HG02981 (cell line): Measurements from ENCODE around the gene ZNF154.
"Not testable (repeated sequence)": the region's sequence is repeated elsewhere in the genome, so short reads cannot be mapped to it uniquely, and the experiment has no call there.

Experiments used
- ATAC-seq: cut with Tn5 transposase; IDR thresholded peaks from one replicate; pipeline ENCODE4 v1.9.1; 2021; ENCODE audit warnings: mild to moderate bottlenecking, moderate library complexity; ENCODE audit not compliant: unreplicated experiment

The ZNF154 gene

DNA sequence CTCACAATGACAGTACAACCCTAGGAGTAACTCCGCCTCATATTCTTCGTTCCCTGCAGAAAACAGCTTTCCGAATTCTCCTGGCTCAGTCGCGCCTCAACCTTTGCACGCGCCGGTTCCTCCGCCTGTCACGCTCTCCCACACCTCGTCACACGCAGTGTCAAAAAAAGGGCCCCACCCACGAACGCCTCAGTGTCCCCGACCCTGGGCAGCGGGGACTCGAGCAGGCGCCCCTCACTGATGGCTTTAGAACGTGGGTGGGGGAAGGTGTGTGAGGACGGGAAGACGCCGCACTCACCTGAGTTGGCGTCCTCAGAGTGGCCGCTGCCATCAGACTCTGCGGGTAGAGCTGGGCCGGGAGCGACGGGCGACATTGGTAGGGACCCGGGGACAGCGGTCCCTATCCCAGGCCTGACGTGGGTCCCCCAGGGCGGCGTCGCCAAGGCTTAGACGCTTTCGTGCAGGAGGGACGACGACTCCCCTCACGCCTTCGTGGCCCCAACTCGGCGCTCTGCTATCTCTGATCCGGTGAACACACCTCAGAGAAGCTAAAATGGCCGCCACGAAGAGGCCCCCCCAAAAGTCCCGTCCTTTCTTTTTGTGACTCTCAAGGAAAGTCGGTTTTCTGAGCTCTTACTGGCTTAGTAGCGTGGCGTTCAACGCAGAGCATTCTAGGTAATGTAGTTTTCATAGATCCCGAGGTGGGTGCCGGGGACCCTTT, at the start of gene ZNF154:
ZNF154 (minus strand) TSS at position 564 of the 721 bp plus-strand sequence; CDS start at position 331, 233 bp downstream.
- ATAC-seq = no peak

DNA sequence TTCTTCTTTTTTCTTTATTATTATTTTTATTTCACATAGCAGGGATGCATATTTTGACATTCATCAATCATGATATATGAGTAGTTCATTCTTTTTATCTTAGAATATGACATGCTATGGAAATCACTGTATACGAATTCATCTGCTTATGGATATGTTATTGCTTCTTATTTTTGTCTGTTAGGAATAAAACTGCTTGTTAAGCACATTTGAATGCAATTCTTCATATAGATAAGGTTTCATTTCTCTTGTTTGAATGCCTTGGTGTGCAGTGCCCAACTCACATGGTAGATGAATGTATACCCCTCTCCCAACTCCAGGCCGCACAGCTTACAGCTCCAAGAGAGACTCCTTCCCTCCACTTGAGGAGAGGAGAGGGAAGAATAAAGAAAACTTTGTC, 48.9 kb upstream of the ZNF154 start:
- no peak for ATAC-seq

DNA sequence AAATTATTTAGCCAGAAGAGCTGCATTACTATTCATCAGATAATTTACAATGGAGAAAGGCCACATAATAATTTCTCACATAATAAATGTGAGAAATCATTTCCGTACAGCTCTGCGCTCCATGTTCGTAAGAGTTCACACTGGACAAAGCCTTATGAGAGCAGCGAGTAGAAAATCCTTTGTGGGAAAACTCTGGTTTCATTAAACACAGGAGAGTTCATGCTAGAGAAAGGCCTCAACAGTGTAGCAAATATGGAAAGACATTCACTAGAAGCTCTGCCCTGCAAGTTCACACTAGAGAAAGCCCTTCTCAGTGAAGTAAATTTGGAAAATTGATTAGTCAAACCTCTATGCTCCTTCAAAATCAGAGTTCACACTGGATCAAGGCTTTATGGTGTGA, 46.0 kb upstream of the ZNF154 start:
- ATAC-seq = no peak

DNA sequence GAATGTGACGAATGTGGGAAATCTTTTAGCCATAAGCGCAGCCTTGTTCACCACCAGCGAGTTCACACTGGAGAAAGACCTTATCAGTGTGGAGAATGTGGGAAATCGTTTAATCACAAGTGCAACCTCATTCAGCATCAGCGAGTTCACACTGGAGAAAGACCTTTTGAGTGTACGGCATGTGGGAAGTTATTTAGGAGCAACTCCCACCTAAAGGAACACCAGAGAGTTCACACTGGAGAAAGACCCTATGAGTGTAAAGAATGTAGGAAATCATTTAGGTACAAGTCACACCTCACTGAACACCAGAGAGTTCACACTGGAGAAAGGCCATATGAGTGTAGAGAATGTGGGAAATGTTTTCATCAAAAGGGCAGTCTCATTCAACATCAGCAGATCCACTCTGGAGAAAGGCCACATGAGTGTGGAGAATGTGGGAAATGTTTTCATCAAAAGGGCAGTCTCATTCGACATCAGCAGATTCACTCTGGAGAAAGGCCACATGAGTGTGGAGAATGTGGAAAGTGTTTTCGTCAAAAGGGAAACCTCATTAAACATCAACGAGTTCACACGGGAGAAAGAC, 45.2 kb upstream of the ZNF154 start:
- no peak for ATAC-seq

DNA sequence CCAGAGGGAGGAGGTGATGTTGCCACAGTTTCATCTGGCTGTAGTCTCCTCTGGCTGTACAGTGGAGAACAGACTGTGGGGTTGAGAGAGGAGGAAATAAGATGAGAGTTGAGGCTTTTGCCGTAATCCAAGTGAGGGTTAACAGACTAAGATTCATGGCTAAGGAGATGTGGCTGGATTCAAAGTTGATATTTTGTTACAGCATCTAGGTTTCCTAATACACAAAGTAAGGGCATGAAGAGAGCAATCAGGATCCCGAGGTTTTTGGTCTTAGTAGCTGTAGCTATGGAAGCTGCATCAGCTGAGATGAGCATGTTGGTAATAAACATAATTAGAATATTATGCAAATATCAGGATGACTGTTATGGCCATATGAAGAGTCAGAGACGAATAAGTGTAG, 39.0 kb upstream of the ZNF154 start:
- ATAC-seq = no peak

DNA sequence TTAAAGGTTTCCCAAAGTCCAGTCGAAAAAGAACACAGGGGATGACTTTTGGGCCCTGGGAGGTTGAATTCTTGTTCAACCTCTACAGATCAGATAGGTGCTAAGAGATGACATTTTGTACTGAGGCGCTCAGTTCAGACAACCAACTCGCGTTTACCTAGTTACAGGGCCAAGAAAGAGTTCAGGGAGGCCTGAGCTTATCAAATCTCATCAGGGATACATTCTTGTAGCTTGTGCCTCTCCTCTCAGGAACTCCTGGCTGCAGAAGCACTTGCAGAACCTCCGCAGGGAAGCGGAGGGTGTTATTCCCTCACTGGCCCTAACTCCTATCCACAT, 38.4 kb upstream of the ZNF154 start:
- no peak for ATAC-seq

DNA sequence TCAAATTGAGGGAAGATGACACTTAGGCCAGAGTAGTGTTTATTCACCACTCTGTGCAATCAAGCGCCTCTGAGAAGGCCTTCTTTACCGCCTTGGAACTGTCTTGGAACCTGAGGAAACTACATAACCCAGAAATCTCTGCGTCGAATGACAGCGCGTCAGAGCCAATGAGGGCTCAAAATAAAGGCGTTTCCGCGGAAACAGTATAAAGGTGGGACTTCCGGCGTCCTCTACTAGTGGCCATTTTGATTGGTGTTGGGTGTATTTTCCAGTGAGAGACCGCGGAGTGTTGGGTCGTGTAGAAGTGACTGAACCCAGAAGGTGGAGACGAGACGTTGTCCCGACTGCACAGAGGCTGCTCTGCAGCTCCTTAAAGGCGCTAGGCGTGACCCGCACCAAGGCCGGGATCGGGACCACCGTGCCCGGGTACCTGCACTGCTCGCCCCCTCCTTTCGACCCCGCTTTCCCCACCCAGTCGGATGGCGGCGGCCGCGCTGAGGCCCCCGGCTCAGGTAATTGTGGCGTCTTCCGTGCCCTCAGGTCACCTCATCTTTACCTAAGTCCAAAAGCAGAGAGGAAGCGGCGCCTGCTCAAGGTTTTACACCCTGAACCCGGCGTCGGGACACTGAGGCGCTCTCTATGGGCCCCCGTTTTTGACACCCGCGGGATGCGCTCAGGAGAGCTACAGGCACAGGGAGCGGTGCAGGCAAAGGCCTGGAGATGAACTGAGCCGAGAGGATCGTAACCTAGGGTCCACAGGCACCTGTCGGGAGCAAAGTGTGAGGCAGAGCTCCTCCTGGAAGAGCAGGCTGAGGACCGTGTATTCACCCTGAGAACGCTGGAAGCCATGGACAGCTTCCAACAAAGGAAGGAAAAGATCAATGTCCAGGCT, 37.8 kb upstream of the ZNF154 start, which contains the start of gene ZNF776:
ZNF776 (plus strand) TSS at position 236 of the 892 bp plus-strand sequence; CDS start at position 480, 244 bp downstream.
- ATAC-seq = peak; percentile 98

DNA sequence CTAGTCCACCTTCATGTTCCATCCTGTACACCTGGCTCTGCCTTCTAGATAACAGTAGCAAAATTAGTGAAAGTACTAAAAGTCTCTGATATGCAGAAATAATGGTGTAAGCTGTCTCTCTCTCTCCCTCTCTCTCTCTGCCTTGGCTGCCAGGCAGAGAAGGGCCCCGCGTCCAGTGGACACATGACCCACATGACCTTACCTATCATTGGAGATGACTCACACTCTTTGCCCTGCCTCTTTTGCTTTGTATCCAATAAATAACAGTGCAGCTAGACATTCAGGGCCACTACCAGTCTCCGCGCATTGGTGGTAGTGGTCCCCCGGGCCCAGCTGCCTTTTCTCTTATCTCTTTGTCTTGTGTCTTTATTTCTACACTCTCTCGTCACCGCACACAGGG, 29.8 kb upstream of the ZNF154 start:
- ATAC-seq = not testable (repeated sequence)

DNA sequence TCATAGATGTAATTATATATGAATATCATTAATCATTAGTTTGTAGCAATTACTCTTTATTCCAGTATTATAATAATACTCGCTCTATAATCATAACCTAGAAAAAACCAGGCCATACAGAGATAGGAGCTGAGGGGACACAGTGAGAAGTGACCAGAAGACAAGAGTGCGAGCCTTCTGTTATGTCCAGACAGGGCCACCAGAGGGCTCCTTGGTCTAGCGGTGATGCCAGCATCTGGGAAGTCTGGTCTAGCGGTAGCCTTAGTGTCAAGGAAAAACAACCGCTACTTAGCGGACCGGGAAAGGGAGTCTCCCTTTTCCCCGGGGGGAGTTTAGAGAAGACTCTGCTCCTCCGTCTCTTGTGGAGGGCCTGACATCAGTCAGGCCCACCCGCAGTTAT, 29.3 kb upstream of the ZNF154 start:
- ATAC-seq = not testable (repeated sequence)

DNA sequence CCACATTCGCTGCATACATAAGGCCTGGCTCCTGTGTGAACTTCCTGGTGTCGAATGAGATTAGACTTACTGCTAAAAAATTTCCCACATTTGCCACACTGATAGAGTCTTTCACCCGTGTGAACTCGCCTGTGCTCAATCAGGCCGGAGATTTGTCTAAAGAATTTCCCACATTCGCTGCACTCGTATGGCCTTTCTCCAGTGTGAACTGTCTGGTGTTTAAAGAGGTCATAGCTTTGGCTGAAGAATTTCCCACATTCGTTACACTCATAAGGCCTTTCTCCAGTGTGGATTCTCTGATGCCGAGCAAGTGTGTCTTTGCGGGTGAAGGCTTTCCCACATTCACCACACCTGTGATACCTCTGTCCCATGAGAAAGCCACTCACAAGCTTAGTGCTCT, 11.9 kb upstream of the ZNF154 start:
- ATAC-seq = no peak

DNA sequence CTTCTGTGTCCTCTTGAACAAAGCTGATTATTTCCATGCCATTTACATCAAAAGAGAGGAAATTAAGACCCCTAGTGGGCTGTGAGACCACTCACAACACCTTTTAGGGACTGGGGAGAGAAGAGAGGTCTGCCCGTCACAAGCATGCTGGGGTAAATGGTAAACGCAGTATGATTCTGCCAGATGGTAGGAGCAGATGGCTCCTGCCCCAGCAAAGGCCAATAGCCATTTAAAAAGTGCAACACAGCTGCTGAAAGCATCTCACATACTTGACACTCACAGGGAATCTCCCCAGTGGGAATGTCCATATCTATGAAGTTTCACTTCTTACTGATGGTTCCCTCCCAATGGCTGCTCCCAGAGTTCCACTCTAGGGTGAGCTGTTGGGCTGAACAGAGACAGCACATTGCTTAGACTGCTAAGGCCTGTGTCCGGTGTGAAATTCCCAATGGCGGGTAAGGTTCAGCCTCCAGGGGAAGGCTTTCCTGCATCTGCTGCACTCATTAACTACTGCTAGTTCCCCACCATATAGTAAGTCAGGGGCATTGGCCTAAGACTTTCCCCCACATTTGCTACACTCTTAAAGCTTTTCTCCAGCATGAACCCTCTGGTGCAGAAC, 11.0 kb upstream of the ZNF154 start:
- no peak for ATAC-seq

DNA sequence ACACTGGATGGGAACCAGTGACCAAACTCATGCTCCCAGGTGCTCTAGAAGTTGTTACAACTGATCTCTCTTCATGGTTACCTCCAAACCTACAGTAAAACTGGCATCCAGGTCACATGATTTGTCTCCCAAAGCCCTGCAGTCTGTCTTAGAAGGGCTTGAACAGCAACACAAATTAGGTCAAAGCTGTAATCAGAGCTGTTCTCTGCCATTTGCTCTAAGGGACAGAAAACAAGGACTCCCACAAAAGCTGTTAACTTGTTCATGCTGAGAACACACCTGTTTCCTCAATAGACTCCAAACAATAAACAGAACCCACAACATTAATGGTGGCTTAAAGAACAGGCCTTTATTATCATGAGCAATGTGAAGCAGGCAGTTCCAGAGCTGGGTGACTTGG, 10.4 kb upstream of the ZNF154 start:
- ATAC-seq = no peak

DNA sequence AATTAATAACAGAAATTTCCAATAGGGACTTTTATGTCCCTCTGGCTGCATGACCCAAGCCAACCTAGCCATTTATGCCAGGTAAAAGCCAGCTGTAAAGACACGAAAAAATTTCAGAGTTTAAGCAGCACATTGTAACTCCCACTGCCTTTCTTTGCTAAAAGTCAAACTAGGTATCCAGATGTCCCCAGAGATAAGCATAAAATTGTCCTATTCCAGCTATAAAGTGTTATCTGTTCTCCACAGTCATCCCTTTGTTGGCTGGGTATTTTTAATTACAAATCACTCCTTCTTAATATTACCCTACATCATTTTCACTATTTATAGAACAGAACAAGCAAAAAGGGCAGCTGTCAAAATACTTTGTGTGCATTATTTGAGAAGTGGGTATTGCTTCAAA, 3.2 kb upstream of the ZNF154 start:
- ATAC-seq = no peak

DNA sequence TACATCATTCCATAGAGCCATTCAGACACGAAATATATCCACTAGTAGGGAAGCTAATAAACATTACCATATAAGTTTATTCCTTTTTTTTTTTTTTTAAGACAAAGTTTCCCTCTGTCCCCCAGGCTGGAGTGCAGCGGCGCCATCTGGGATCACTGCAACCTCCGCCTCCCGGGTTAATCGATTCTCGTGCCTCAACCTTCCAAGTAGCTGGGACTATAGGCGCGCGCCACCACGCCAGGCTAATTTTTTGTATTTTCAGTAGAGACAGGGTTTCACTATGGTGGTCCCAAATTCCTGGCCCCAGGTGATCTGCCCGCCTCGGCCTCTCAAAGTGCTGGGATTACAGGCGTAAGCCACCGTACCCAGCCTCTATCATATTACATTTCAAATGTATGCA, 612 bp upstream of the ZNF154 start:
- no peak for ATAC-seq

DNA sequence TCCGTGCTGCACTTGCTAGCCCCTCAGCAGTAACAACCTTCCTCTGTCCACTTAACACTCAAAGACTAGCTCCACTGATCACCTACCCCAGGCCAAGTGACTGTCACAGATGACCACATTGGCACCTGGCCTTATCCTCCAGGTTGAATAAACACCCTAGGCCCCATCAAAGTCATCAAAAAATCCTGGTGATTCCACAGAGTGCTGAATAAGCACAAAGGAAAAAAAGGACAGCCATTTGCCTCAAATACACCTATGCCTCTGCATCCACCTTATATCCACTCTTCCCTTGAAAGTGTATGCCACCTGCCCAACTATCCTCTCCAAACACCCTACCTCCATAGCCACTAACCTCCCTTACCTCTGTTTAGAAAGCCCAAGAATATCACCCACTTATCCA, 2.7 kb downstream of the ZNF154 start:
- ATAC-seq = no peak

DNA sequence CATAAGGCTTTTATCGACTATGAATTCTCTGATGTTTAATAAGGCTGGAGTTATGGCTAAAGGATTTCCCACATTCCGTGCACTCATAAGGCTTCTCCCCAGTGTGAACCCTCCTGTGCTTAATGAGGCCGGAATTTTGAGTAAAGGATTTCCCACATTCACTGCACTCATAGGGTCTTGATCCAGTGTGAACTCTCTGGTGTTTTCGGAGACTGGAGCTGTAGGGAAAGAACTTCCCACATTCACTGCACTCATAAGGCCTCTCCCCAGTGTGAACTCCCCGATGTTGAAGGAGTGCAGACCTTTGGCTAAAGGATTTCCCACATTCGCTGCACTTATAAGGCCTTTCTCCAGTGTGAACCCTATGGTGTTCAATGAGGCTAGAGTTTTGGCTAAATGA, 7.4 kb downstream of the ZNF154 start:
- ATAC-seq = no peak

DNA sequence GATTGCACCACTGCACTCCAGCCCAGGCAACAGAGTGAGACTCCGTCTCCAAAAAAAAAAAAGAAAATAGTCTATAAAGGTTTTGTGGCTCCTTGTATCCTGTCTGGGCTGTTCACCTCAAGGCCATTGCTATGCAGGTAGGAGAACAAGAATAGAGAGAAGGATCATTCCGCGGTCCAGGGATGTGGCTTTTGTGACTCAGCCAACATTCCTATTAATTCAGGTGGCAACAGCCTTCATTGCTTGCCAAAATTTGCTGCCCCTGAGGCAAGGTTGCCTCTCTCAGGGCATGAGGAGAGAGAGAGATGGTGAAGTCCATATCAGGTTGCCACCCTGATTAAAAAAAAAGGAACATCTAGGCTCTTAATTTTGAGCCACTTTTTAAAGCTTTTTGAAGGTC, 19.3 kb downstream of the ZNF154 start:
- no peak for ATAC-seq

DNA sequence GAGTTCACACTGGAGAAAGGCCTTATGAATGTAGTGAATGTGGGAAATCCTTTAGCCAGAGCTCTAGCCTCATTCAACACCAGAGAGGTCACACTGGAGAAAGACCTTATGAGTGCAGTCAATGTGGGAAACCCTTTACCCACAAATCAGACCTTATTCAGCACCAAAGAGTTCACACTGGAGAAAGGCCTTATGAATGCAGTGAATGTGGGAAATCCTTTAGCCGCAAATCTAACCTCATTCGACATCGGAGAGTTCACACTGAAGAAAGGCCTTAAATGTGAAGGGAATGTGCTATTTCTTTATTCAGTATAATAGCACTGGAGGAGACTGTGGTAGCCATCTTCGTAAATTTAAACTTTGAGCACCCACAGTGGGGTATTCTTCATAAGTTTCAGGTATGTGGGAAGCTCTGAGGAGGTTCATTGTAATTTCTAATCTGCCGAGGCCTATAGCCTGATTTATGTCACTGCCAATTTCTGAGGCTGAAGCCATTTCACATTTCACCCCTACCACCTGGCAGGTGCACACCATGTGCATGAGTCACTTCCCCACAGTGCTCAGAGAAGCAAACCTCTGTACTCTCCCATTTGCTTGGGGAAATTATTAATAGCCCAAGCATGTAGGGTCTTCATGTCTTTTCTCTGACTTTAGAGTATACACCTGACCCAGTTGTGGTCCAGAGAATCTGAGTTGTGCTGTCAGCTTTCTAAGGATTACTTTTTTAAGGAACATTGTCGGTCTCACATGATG, 20.8 kb downstream of the ZNF154 start:
- ATAC-seq = no peak

DNA sequence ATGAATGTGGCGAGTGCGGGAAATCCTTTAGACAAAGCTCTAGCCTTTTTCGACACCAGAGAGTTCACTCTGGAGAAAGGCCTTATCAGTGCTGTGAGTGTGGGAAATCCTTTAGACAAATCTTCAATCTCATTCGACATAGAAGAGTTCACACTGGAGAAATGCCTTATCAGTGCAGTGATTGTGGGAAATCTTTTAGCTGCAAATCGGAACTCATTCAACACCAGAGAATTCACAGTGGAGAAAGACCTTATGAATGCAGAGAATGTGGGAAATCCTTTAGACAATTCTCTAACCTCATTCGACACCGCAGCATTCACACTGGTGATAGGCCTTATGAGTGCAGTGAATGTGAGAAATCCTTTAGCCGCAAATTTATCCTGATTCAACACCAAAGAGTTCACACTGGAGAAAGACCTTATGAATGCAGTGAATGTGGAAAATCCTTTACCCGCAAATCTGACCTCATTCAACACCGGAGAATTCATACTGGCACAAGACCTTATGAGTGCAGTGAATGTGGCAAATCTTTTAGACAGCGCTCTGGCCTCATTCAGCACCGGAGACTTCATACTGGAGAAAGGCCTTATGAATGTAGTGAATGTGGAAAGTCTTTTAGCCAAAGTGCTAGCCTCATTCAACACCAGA, 21.5 kb downstream of the ZNF154 start:
- no peak for ATAC-seq

DNA sequence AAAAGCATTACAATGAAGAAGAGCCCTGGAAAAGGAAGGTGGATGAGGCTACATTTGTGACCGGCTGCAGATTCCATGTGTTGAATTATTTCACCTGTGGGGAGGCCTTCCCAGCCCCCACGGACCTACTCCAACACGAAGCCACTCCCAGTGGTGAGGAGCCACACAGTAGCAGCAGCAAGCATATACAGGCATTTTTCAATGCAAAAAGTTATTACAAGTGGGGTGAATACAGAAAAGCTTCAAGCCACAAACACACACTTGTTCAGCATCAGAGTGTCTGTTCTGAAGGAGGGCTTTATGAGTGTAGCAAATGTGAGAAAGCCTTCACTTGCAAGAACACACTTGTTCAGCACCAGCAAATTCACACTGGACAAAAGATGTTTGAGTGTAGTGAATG, 22.3 kb downstream of the ZNF154 start:
- ATAC-seq = no peak
